GM19239 (cell line): ENCODE results near the gene NPEPL1.

ENCODE experiments used
- DNase-seq: peaks from one replicate; pipeline ENCODE4 v3.0.0; 2011; ENCODE audit warnings: low spot score; ENCODE audit not compliant: insufficient read length
- FAIRE-seq: peaks from 2 replicates; lab custom pipeline; 2011; peaks lifted over from hg19 to GRCh38; lab: Jason Lieb, UNC

Gene NPEPL1

DNA sequence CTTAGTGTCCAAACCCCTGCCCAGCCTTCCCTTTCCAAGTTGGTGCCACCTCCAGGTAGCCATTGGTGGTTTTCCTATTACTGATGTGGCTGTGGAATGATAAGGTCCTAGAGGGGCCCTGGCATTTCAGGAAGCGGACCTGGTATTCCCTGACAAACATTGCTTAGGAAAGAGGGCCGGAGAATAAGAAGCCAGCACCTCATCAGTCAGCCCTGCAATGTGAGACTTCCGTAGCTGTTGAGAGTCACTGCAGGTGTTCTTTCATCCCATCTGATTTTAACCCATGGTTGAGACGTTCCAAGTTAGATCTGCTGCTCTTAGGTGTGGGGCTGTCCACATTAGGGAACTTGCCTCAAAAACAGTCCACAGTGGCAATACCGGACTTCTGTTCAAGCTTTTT, 14.8 kb upstream of the NPEPL1 start:
- FAIRE-seq: no peak
- DNase-seq: no peak

DNA sequence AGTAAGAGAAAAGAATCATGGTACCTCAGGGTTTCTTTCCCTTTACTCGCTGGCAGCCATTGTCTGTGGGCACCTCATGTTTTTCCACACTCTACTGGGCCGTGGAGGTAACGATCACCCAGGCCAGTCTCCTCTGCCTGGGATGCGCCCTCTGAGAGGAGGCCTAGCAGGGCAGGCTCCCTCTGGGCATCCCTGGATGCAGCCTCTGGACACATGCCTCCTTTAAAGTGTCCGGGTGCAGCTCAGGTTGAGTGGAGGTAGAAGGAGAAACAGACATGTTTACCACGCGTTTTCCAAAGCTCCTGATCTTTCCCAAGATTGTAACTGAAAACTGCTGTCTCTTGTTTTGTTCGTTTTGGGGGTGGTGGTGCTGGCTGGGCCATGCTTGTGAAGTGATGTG, 13.8 kb upstream of the NPEPL1 start:
- FAIRE-seq: no peak
- no peak for DNase-seq

DNA sequence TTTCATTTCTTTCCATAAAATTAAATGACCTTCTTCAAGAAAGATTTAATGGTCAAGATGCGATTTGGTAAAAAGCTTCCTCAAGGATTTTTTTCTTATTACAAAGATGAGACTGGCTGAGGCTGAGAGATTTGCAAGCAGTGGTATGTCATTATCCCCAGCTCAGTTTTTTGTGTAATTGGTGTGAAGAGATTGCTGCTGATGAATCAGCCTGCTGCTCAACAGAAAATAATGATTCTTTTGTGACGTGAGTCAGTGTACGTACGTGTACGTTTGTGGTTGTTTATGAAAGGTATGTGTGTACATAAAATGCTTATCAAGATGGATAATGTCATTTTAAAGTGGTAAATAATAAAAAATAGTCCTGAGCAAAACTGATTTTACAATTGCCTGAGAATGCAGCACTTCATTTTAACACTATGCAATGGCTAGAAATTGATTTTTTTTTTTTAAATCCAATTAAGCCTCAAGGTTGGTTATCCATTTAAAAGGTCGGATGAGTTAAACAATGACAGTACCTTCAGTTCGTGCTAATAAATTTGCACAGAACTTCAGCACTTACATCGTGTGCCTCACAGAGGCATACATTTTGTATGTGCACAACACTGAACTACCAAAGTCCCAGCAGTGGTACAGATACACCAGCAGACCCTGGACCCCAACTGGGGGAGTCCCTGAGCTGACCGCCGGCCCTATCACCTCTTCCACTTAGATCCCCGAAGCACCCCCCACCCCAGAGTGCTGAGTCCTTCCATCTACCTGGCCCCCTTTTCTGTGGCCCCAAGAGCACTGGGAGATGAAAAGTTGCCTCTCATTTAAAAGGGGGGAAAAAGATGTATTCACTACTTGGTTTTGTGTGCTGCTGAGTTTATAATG, 9.7 kb upstream of the NPEPL1 start:
- FAIRE-seq (no peak), DNase-seq (no peak)

DNA sequence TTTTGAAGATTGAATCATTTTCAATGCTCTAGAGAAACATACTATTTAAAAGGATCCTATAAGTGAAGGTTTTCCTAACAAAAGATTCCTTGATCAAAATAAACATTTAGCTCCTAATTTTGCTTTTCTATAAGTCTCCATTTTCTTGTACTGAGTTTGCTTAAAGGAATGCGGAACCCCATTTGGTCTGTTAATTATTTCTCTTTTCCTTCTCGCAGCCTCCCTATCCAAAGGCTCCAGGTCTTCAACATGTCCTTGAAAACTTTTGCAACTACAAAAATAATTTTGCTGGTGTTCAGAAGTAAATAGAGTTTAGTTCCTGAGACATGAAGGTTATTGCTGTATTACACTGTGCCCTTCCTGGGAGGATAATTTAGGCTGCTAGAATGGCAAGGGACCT, 8.3 kb upstream of the NPEPL1 start:
- FAIRE-seq (no peak), DNase-seq (no peak)

DNA sequence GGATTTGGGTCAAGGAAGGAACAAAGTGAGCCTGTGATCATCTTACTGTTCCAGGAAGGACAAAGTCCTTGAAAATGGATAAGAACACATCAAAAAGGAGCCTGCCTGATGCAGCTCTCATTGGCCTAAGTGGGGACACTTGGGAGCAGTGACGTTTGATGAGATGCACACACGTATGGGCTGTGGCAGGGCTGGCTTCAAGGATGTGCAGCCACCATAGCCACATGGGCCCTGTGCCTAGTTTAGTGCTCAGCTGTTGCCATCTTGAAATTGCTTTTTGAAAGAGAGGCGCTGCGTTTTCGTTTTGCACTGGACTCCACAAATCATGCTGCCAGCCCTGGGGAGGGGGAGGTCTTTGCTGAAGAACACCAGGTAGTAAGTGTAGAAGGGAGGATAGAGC, 6.6 kb upstream of the NPEPL1 start:
- DNase-seq (no peak), FAIRE-seq (no peak)

DNA sequence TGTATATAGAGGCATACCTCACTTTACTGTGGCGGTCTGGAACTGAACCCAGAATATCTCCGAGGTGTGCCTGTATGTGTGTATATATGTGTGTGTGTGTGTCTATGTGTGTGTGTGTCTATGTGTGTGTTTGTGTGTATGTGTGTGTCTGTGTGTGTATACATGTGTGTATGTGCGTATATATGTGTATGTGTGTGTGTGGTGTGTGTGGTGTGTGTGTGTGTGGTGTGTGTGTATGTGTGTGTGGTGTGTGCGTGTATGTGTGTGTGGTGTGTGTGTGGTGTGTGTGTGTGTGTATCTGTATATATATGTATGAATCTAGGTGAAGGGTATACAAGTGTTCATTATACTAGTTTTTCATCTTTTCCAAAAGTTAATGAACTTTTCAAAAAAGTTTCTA, 4.2 kb upstream of the NPEPL1 start:
- DNase-seq: no peak
- FAIRE-seq: no peak

DNA sequence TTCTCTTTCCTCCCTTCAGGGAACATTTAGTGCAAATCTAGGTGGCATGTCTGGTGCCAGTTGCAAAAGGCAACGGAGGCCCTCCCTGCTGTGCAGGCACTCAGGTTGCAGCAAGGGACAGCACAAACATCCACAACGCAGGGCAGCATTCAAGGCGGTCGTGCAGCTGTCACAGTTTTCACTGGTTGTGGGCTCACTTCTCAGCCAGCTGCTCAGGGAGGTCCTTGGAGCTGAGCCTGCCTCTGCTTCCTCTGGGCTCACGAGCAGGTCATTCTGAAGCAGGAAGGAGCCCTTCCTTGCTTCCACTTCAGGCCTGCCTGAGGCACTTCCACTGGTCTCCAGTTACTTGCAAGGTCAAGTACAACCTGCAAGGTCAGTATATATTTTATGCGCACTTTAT, 3.8 kb upstream of the NPEPL1 start:
- FAIRE-seq (no peak), DNase-seq (no peak)

DNA sequence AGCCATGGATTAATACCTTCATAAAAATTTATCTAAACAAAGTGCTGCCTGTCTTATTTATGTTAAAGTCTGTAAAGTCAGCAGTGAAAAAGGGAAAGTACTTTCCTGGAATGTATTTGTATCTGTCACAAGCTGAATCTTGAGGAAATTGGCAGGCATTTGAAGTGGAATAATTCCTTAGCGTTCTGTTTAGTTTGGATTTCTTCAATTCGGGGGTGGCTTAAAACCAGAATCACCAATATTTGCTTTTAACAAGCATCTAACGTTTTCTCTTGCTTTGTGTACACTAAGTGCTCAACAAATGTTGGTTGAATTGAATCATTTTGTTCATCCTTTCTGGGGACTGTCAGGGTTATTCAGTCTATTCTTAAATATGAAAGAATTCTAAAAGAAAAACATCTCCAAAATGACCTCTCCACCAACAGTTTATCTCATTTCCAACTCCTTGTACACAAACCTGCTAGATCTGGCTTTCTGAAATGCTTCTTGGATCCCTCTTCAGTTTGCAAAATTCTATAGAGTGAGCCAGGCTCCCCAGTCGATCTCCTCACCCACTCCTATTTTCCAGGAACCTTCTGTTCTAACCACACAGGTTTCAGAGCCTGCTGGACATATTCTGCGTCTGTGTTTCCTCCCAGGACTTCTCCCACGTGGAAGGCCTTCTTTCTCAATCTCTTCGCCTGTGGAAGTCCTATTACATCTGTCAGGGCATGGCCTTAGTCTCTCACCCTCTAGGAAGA, 2.0 kb upstream of the NPEPL1 start:
- no peak for FAIRE-seq

DNA sequence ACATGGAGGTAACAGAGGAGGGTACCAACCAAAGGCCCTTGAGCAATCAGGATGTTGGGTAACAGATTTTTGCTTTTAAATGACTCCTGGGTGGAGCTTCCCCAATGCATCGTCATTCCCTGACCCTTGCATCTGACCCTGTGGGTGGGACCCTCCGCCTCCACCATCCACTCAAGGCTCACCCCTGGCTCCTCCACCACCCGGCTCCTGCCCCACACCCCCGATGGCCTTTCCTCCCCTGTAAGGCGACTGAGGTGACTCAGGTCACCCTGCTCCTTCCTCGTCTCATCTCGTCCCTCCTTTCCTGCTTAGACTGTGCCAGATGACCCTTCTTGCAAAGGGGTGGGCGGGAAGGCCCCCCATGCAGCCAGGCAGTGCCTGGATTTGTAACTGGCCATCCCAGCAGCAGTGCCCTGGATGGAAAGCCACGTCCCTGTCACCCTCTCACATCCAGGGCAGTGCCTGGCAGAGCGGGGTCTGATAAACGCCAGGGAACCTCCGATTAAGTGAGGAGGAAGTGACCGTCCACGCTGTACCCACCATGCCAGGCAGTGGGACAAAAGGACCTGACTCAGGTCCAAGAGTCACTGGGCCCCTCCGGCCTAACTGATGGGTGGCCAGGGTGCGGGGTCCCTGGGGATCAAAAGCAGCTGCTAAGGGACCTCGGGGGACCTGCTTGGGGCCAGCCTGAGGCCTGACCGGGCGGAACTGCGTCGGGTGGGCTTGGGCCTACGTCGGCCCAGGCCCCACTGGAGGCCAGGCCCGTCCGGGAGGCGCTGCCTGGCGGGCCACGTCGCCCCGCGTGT, 624 bp upstream of the NPEPL1 start:
- FAIRE-seq (no peak), DNase-seq (no peak)

More for the DNA sequence above, 2.0 kb upstream of the NPEPL1 start:
- no peak for DNase-seq

DNA sequence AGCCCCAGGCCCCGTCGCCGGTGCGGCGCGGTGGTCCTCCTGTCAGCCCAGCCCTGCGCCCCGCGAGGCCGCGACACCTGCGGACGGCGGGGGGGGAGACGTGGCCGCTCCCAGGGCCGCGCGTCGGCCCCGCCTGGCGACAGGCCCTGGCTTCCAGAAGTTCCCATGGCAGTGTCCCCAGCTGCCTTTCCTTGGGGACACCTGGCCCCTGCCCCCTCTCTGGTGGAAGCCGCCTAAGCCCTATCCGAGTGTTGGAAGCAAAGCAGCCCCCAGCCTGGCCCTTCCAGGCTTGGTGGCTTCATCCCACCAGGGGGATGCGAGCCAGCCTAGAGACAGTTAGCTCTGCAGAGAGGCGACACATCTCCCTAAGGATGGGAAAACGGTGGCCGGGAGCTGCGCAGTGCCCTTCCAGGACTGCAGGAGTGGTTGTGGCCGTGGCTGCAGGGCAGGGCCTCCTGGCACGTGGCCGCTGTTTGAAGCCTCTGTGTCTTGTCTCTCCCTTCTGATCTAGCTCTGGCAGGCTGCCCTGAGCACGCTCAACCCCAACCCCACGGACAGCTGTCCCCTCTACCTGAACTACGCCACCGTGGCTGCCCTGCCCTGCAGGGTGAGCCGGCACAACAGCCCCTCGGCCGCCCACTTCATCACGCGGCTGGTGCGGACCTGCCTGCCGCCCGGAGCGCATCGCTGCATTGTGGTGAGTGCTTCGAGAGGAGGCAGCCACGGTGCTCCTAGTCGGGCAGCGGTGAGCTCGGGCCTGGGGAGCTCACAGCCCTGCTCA, 816 bp downstream of the NPEPL1 start:
- FAIRE-seq (no peak), DNase-seq (peak; percentile 46)

DNA sequence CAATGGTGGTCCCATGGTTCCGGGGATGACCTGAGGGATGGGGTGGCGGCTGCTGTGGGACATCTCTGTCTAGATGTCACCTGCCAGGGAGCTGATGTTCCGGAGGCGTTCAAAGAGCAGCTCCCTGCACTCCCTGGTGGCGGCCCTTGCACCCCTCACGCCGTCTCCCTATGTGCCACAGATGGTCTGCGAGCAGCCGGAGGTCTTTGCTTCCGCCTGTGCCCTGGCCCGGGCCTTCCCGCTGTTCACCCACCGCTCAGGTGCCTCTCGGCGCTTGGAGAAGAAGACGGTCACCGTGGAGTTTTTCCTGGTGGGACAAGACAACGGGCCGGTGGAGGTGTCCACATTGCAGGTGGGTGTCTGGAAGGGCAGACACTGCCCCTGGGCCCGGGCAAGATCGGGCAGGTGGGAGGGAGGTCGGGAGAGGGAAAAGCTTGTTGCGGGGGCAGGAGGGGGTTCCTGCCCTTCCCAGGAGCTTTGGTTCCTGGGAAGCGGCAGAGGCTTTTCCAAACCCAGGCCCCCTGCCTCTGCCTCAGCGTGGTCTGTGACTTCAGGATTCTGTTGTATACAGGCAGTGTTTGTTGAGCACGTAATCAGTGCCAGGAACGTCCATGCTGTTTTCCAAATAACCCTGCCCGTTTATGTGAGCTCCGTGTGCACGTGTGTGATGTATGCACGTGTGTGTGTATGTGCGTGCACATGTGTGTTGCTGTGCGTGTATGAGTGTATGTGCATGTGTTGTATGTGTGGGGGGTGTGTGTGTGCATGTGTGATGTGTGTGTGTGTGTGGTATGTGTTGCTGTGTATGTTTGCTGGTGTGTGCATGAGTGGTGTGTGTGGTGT, 1.9 kb downstream of the NPEPL1 start:
- FAIRE-seq (no peak), DNase-seq (no peak)

DNA sequence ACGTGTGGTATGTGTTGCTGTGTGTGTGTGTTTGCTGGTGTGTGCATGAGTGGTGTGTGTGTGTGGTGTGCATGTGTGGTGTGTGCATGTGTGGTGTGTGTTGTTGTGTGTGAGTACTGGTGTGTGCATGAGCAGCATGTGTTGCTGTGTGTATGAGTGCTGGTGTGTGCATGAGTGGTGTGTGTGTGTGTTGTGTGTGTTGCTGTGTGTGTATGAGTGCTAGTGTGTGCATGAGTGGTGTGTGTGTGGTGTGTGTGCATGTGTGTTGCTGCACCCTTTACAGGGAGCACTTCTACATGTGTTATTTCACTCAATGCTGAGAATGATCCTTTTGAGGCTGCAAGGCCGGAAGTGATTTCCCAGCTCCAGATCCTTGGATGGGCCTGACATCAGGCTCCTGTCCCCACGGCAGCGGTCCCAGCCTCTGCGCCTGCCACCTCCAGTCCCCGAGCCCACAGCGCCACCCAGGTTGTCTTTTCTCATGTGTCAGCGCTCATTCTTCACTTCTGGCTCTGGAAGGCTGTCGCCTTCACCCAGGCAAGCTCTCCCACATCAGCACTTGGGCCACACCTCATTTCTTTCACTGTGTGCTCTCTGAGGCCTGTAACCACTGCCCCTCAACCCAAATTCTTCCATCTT, 2.6 kb downstream of the NPEPL1 start:
- no peak for DNase-seq
- no peak for FAIRE-seq

DNA sequence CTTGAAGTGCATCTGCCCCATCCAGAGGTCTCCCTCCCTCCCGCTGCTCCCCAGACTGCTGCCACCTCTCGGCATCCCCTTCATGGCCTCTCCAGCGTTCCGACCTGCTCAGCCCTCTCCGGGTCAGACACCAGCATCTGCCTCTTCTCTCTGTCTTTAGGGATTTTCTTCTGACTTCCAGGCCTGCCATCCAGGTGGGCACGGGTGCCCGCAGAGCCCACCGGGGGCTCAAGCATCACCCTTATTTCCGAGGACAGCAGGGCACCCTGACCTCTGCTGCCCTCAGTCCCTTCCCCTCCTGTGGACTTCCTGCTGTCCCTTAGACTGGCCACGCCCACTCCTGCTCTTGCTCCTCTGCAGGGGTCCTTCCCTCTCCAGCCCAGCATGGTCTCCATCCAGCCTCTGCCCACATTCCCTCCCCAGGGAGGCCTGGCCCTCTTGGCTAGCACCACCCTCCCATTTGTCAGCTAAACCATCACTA, 3.3 kb downstream of the NPEPL1 start:
- FAIRE-seq (no peak), DNase-seq (no peak)

DNA sequence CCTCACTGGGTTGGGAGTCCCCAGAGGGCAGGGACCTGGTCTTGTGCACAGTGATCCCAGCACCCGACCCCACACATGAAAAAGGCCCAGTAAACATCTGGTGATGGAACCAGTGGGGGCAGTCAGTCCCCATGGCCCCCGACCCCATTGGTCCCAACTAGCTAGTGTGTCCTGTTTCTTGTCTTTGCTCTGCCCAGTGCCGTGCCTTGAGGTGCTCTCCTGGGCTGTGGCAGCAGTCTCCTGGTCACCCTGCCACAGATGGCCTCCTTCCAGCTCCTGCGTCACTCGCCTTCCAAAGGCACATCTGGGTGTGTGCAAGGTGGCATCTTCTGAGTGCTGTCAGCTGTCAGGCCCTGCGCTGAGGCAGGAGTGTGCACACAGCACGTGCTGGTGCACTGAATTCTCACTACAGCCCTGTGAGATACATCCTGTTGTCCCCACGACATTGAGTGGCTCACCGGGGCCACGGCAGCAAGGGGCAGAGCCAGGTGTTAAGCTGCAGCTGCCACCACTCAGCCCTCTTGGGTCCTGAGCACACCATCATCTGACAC, 3.9 kb downstream of the NPEPL1 start:
- DNase-seq: no peak
- no peak for FAIRE-seq

DNA sequence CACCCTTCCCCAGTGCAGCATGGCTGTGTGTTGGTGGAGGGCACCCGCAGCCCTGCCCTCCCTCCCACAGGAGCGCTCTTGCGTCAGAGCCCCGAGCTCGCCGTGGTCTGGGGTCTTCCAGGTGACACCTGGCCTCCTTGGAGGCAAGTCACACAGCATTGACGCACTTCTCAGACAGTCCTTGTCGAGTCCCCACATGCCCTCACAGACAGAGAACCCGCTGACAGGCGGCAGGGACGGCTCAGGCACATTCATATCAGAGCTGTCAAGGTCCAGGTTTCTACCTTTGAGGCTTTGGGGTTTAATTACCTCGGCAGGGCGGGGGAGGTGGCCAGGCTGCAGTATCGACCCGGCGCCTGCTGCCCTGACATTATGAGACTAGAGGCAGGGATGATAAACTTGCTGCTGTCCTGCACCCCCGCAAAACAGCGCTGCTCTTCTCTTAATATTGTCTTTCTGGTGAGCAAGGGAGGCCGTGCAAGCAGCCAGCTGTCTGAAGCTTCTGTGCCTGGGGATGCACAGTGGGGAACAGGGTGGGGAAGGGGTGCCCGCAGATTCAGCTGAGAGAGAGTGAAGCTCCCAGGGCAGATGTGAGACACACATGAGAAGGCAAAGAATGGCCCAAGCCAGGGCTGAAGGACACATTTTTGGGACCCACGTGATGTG, 4.7 kb downstream of the NPEPL1 start:
- no peak for FAIRE-seq
- no peak for DNase-seq

DNA sequence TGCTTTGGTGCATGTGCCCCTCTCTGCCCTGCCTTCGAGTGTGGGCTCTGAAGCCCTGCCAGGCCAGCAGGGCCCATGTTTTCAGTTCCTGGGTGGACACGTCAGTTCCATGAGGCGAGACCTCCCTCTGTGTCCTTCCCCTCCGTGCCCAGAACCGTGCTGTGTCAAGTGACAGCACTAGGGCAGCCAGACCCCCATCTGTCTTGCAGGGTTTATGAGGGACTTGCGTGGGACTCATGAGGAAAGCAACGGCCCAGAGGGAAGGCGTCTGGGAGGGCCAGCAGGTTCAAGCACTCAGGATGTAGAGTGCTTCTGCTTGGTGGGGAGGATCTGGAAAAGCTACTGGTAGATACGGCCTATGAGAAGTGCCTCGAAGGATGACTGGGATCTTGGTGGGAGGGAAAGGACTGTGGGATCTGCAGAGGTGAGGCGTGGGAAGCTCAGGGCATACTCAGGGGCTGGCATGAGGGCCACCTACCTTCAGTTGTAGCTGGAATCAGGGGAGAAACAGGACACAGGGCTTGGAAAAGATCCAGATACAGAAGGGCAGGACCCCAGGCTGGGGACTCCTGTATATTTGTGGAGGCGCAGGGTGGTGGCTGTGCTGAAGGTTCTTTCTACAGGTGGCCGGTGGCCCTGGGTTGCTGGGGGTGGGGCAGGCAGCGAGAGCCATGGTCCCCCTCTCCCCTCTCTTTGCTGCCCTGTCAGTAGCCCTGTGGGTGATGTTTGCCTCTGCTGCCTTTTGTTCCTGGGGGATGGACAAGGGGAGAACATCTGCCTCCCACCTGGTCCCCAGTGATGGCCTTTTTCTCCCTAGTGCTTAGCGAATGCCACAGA, 5.5 kb downstream of the NPEPL1 start:
- no peak for FAIRE-seq

More for the DNA sequence above, 5.5 kb downstream of the NPEPL1 start:
- no peak for DNase-seq
